ENCODE data around the gene LRRIQ4.

DNA sequence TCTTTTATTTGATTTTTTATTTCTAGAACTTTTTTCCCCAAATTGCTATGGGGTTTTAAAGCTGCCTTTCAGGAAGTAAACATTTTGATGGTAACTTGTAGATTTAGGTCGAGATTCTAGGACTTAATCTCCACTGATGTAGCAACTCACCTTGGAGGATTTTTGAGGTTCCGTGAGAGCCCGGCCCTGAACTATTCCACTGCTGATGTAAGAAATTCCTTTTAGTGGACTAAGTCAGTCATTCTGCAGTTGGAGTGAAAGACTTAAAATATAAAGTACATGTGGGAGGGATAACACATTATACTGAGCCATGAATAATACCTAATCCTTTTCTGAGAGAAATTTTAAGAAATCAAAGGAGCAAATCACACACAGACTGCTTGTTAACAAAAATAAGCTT, 12.6 kb downstream of the LRRIQ4 start:
- TF ChIP-seq, protein P1, sequence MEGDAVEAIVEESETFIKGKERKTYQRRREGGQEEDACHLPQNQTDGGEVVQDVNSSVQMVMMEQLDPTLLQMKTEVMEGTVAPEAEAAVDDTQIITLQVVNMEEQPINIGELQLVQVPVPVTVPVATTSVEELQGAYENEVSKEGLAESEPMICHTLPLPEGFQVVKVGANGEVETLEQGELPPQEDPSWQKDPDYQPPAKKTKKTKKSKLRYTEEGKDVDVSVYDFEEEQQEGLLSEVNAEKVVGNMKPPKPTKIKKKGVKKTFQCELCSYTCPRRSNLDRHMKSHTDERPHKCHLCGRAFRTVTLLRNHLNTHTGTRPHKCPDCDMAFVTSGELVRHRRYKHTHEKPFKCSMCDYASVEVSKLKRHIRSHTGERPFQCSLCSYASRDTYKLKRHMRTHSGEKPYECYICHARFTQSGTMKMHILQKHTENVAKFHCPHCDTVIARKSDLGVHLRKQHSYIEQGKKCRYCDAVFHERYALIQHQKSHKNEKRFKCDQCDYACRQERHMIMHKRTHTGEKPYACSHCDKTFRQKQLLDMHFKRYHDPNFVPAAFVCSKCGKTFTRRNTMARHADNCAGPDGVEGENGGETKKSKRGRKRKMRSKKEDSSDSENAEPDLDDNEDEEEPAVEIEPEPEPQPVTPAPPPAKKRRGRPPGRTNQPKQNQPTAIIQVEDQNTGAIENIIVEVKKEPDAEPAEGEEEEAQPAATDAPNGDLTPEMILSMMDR (IDR thresholded peaks at IDR 0.05), result no peak
- no peak for TF ChIP-seq POLR2A (IDR thresholded peaks at IDR 0.05)
